T-cell (primary cell): ENCODE measurements around the gene ESPN. TPM values are rescaled to one million over a fixed set of nuclear protein-coding genes. Genes with fewer than 3 reads are reported as not detected.
"Not testable (repeated sequence)": the region's sequence is repeated elsewhere in the genome, so short reads cannot be mapped to it uniquely, and the experiment has no call there.

Experiments
- ATAC-seq, 4 experiments: fragments of 200-7000 bp in 3 of 4; fragments of 150-1000 bp in 1 of 4; cut with Tn5 transposase; replicated peaks in 1 of 4; 1 replicate in 3 of 4; 2 replicates in 1 of 4; pipeline ENCODE4 v1.10.0; 2021; ENCODE audit warnings: moderate library complexity in 3 of 4, mild to moderate bottlenecking in 2 of 4, moderate number of reproducible peaks in 1 of 4
- CTCF ChIA-PET, 2 donors: fragments of 300-600 bp; sonication (Branson Sonifier 250); formaldehyde crosslinking; loops; one replicate each; lab custom pipeline; 2022; ENCODE audit warnings: antibody characterized with exemption in 2 of 2; lab: Charles Lee
- POLR2A ChIA-PET, 2 donors: fragments of 300-600 bp; sonication (Branson Sonifier 250); formaldehyde crosslinking; loops; one replicate each; lab custom pipeline; 2022; ENCODE audit warnings: antibody characterized with exemption in 2 of 2; lab: Charles Lee
- DNase-seq, 35 experiments: peaks; one replicate each; pipeline versions ENCODE4 v3.0.0 to v3.0.0-alpha.2; 2013 to 2023
- H3K27ac ChIP-seq: one replicate; pipeline ENCODE4 v1.5.1; 2013; ENCODE audit warnings: low read length
- H3K27me3 ChIP-seq, 2 experiments: replicated peaks in 1 of 2; 1 replicate in 1 of 2; 2 replicates in 1 of 2; pipeline versions ENCODE4 v1.6.1 to v1.7.0; 2013; ENCODE audit warnings: low read length in 1 of 2, mixed read lengths in 1 of 2; ENCODE audit not compliant: control insufficient read depth in 2 of 2, insufficient read depth in 2 of 2; ENCODE audit errors: extremely low read depth in 1 of 2
- H3K36me3 ChIP-seq, 2 donors: 1 replicate in 1 of 2; 2 replicates in 1 of 2; pipeline versions ENCODE4 v1.6.1 to v1.7.0; 2013; ENCODE audit warnings: low read length in 1 of 2; ENCODE audit not compliant: control insufficient read depth in 2 of 2, insufficient read depth in 1 of 2; ENCODE audit errors: extremely low read depth in 1 of 2
- H3K4me1 ChIP-seq, 2 experiments: 1 replicate in 1 of 2; 2 replicates in 1 of 2; pipeline versions ENCODE4 v1.6.1 to v1.7.0; 2013; ENCODE audit warnings: low read length in 2 of 2, mixed read lengths in 1 of 2; ENCODE audit not compliant: insufficient read depth in 2 of 2, control insufficient read depth in 1 of 2; ENCODE audit errors: extremely low read depth in 1 of 2
- H3K4me3 ChIP-seq, 2 donors: 1 replicate in 1 of 2; 2 replicates in 1 of 2; pipeline versions ENCODE4 v1.5.1 to v1.7.0; 2013; ENCODE audit warnings: mild to moderate bottlenecking in 2 of 2, low read length in 1 of 2, moderate library complexity in 1 of 2; ENCODE audit not compliant: control insufficient read depth in 1 of 2; ENCODE audit errors: extremely low read depth in 1 of 2
- H3K9me3 ChIP-seq: 2 replicates; pipeline ENCODE4 v1.7.0; 2013
- H3K27ac Mint-ChIP-seq, 2 donors: one replicate each; pipeline ENCODE4 v1.8.0; 2020 to 2021; ENCODE audit warnings: mild to moderate bottlenecking in 2 of 2, mixed read lengths in 2 of 2
- H3K27me3 Mint-ChIP-seq, 2 donors: one replicate each; pipeline ENCODE4 v1.8.0; 2021 to 2022; ENCODE audit warnings: mixed read lengths in 2 of 2
- H3K36me3 Mint-ChIP-seq: one replicate; pipeline ENCODE4 v1.8.0; 2021; ENCODE audit warnings: mixed read lengths
- H3K4me1 Mint-ChIP-seq, 3 donors: one replicate each; pipeline ENCODE4 v1.8.0; 2020 to 2022; ENCODE audit warnings: mixed read lengths in 3 of 3, mild to moderate bottlenecking in 1 of 3
- H3K4me3 Mint-ChIP-seq, 3 donors: one replicate each; pipeline ENCODE4 v1.8.0; 2020 to 2022; ENCODE audit warnings: mild to moderate bottlenecking in 3 of 3, mixed read lengths in 3 of 3, moderate library complexity in 3 of 3
- H3K9me3 Mint-ChIP-seq, 3 donors: one replicate each; pipeline ENCODE4 v1.8.0; 2020 to 2022; ENCODE audit warnings: mixed read lengths in 3 of 3
- WGBS: methylation state at CpG from one replicate; pipeline ENCODE4 v1.1.5; 2013; ENCODE audit warnings: missing lambda C conversion rate; ENCODE audit not compliant: insufficient coverage; 5-methylcytosine and 5-hydroxymethylcytosine counted together
- total RNA-seq, 35 experiments: library from RNA in 6 of 35; stranded (reverse) in 6 of 35; fragments of 120-200 nt in 1 of 35; gene quantifications; one replicate each; pipeline versions ENCODE4 v1.2.1 to v1.2.4 and lab custom pipeline; 2013 to 2026

The ESPN gene
- total RNA-seq, 5 donors from 2014 or later (not counting 1 experiment from before 2014, with no cell fraction given), result 2.1 to 9.2 (median 6.2) TPM

- Histone ChIP-seq H3K4me3 (peak within 1 kb of the TSS; percentile 49 to 67), H3K27me3 (peaks cover 0 to 5% of the 10 kb centered on the region in 2 experiments), H3K9me3 (no peaks in the 10 kb centered on the region), H3K27ac (peak within 1 kb of the TSS; percentile 82), H3K36me3 (no peaks in the 10 kb centered on the region), H3K4me1 (peaks cover 12 to 27% of the 10 kb centered on the region in 2 experiments)
- peak within 1 kb of the TSS; percentile 94 to 95 for H3K27ac Mint-ChIP-seq
- no peaks in the 10 kb centered on the region for H3K9me3 Mint-ChIP-seq
- H3K27me3 Mint-ChIP-seq, result no peaks in the 10 kb centered on the region
- peaks cover 21 to 24% (median 24%) of the 10 kb centered on the region in 3 donors for H3K4me1 Mint-ChIP-seq
- POLR2A ChIA-PET, result interaction anchor here (0.6 to 0.9 kb wide), 9 partner anchors 9 to 391 kb away, joined by 3 to 6 read pairs (median 4); no protein-coding TSS in a partner anchor
- no peaks in the 10 kb centered on the region for H3K36me3 Mint-ChIP-seq
- CTCF ChIA-PET, result interaction anchor here (0.6 to 1.8 kb wide), 7 partner anchors 22 to 396 kb away, joined by 3 to 9 read pairs (median 3); no protein-coding TSS in a partner anchor
- under 1% methylated on average over 72 of the region's 87 CpGs for WGBS
- ATAC-seq (peak; percentile 87 to 94 (median 90)), DNase-seq (peak; percentile 76 to 94 (median 86))
- H3K4me3 Mint-ChIP-seq, result peak within 1 kb of the TSS; percentile 82 to 86 (median 82)
Observed at GRCh38 chr1:6393400-6394187, 31.0 kb upstream of the ESPN start, which contains the start of gene ACOT7. Gene ACOT7 (minus strand): TSS chr1:6393767. CDS start chr1:6393399, 368 bp downstream.

- CTCF ChIA-PET, result interaction anchor here in 1 of 2 donors (0.7 to 1.8 kb wide), 2 partner anchors 37 to 188 kb away, joined by 3 to 5 read pairs; no protein-coding TSS in a partner anchor
- not testable (repeated sequence) for H3K27me3 ChIP-seq, H3K9me3 Mint-ChIP-seq, H3K27me3 Mint-ChIP-seq, H3K36me3 ChIP-seq, H3K9me3 ChIP-seq, H3K27ac ChIP-seq, H3K4me3 ChIP-seq, DNase-seq, ATAC-seq, H3K36me3 Mint-ChIP-seq
- peak overlapping the region; percentile 39 to 82 (median 53) for H3K4me3 Mint-ChIP-seq
- H3K4me1 ChIP-seq, result peaks cover 12 to 27% of the 10 kb centered on the region in 2 experiments
- POLR2A ChIA-PET, result interaction anchor here in 1 of 2 donors (0.7 kb wide), 1 partner anchor 159 kb away, joined by 5 read pairs; the partner anchor contains the start of gene ICMT
- H3K4me1 Mint-ChIP-seq, result peaks cover 21 to 24% (median 24%) of the 10 kb centered on the region in 3 donors
- peak overlapping the region; percentile 71 to 74 for H3K27ac Mint-ChIP-seq
- 90% methylated on average over 2 of the region's 8 CpGs for WGBS
Observed at GRCh38 chr1:6395130-6395529, 29.4 kb upstream of the ESPN start.

GRCh38 chr1:6395781-6396244, 28.8 kb upstream of the ESPN start:
- H3K9me3 Mint-ChIP-seq, H3K9me3 ChIP-seq, H3K36me3 ChIP-seq, DNase-seq, H3K36me3 Mint-ChIP-seq, H3K4me3 Mint-ChIP-seq, ATAC-seq, H3K27ac Mint-ChIP-seq, H3K27ac ChIP-seq, POLR2A ChIA-PET, H3K27me3 ChIP-seq, H3K4me3 ChIP-seq, H3K27me3 Mint-ChIP-seq: not testable (repeated sequence)
- over 99% methylated on average over 20 of the region's 34 CpGs for whole genome bisulfite sequencing
- CTCF ChIA-PET, result interaction anchor here (1.1 to 1.8 kb wide), 2 partner anchors 9 to 38 kb away, joined by 3 to 5 read pairs; no protein-coding TSS in a partner anchor
- peaks cover 21 to 24% (median 24%) of the 10 kb centered on the region in 3 donors for H3K4me1 Mint-ChIP-seq
- peaks cover 12 to 27% of the 10 kb centered on the region in 2 experiments for H3K4me1 ChIP-seq

GRCh38 chr1:6396998-6397397, 27.6 kb upstream of the ESPN start:
- H3K36me3 ChIP-seq, result no peaks in the 10 kb centered on the region
- no peak overlapping the region for H3K4me3 ChIP-seq
- ATAC-seq (no peak), DNase-seq (no peak)
- ChIA-PET CTCF (interaction anchor here in 1 of 2 donors (0.7 to 1.1 kb wide), 2 partner anchors 8 to 250 kb away, joined by 3 to 7 read pairs; no protein-coding TSS in a partner anchor), POLR2A (no interaction called here)
- Mint-ChIP-seq H3K36me3 (no peaks in the 10 kb centered on the region), H3K27me3 (peaks cover 0 to 3% of the 10 kb centered on the region in 2 donors), H3K27ac (no peak overlapping the region), H3K4me3 (no peak overlapping the region), H3K4me1 (peaks cover 20 to 22% (median 21%) of the 10 kb centered on the region in 3 donors), H3K9me3 (no peaks in the 10 kb centered on the region)
- H3K27me3 ChIP-seq, result peaks cover 0 to 7% of the 10 kb centered on the region in 2 experiments
- peaks cover 11 to 23% of the 10 kb centered on the region in 2 experiments for H3K4me1 ChIP-seq
- H3K9me3 ChIP-seq, result no peaks in the 10 kb centered on the region
- H3K27ac ChIP-seq, result no peak overlapping the region

- H3K36me3 ChIP-seq, result no peaks in the 10 kb centered on the region
- H3K4me3 ChIP-seq, result no peak overlapping the region
- CTCF ChIA-PET, result interaction anchor here in 1 of 2 donors (0.7 kb wide), 1 partner anchor 39 kb away, joined by 3 read pairs; no protein-coding TSS in a partner anchor
- DNase-seq (no peak), ATAC-seq (no peak)
- peaks cover 5 to 14% of the 10 kb centered on the region in 2 experiments for H3K4me1 ChIP-seq
- peaks cover 14 to 16% (median 15%) of the 10 kb centered on the region in 3 donors for H3K4me1 Mint-ChIP-seq
- H3K36me3 Mint-ChIP-seq, result no peaks in the 10 kb centered on the region
- H3K27me3 ChIP-seq, result peaks cover 0 to 10% of the 10 kb centered on the region in 2 experiments
- H3K27me3 Mint-ChIP-seq, result peaks cover 0 to 3% of the 10 kb centered on the region in 2 donors
- H3K9me3 Mint-ChIP-seq, result no peaks in the 10 kb centered on the region
- 86% methylated on average over 9 of the region's 10 CpGs for WGBS
- H3K9me3 ChIP-seq, result no peaks in the 10 kb centered on the region
- no peak overlapping the region for H3K4me3 Mint-ChIP-seq
- POLR2A ChIA-PET, result no interaction called here
- H3K27ac ChIP-seq, result no peak overlapping the region
- H3K27ac Mint-ChIP-seq, result no peak overlapping the region
Observed at GRCh38 chr1:6397844-6398441, 26.6 kb upstream of the ESPN start.

GRCh38 chr1:6399294-6399693, 25.3 kb upstream of the ESPN start:
- peaks cover 0 to 14% of the 10 kb centered on the region in 2 experiments for H3K27me3 ChIP-seq
- H3K9me3 Mint-ChIP-seq, result no peaks in the 10 kb centered on the region
- H3K27ac ChIP-seq, result no peak overlapping the region
- ChIA-PET POLR2A (interaction anchor here in 1 of 2 donors (0.6 kb wide), 1 partner anchor 195 kb away, joined by 10 read pairs; no protein-coding TSS in a partner anchor), CTCF (interaction anchor here in 1 of 2 donors (0.6 to 1.0 kb wide), 2 partner anchors 50 to 82 kb away, joined by 3 read pairs; no protein-coding TSS in a partner anchor)
- H3K4me3 ChIP-seq, result no peak overlapping the region
- H3K27ac Mint-ChIP-seq, result no peak overlapping the region
- ATAC-seq, result no peak
- no peaks in the 10 kb centered on the region for H3K9me3 ChIP-seq
- H3K4me1 ChIP-seq, result peaks cover 1 to 9% of the 10 kb centered on the region in 2 experiments
- peaks cover 0 to 3% of the 10 kb centered on the region in 2 donors for H3K27me3 Mint-ChIP-seq
- no peak overlapping the region for H3K4me3 Mint-ChIP-seq
- no peaks in the 10 kb centered on the region for H3K36me3 Mint-ChIP-seq
- peaks cover 8 to 10% (median 9%) of the 10 kb centered on the region in 3 donors for H3K4me1 Mint-ChIP-seq
- no peak for DNase-seq
- no CpG with 5 or more reads among the region's 3 CpGs for whole genome bisulfite sequencing
- H3K36me3 ChIP-seq, result no peaks in the 10 kb centered on the region
